HG03342 (cell line): ENCODE results near the gene GNLY.

Experiments used
- ATAC-seq: cut with Tn5 transposase; IDR thresholded peaks from one replicate; pipeline ENCODE4 v1.9.1; 2021; ENCODE audit warnings: mild to moderate bottlenecking, moderate library complexity; ENCODE audit not compliant: unreplicated experiment

GNLY gene

DNA sequence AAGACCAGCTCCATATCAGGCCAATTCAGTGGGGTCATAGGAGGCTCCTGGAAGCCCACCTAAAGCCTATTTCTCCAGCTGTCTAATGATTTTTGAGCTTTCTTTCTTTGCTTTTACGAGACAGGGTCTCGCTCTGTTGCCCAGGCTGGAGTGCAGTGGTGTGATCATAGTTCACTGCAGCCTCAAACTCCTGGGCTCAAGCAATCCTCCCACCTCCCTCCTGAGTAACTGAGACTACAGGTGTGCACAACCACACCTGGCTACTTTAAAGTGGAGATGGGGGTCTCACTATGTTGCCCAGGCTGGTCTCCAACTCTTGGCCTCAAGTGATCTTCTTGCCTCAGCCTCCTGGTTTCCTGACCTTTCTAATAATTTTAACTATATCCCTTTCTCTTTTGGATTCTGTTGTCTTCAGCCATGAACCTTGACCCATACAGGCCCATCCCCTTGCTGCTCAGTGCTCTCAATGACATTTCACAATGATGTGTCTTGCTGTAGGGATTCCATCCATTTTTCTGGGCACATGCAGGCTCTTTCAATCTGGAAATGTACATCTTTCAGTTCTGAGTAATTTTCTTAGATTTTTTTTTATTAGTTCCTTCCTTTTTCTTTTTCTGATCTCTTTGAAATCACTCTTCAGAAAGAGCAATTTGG, 29.7 kb downstream of the GNLY start:
- no peak for ATAC-seq

DNA sequence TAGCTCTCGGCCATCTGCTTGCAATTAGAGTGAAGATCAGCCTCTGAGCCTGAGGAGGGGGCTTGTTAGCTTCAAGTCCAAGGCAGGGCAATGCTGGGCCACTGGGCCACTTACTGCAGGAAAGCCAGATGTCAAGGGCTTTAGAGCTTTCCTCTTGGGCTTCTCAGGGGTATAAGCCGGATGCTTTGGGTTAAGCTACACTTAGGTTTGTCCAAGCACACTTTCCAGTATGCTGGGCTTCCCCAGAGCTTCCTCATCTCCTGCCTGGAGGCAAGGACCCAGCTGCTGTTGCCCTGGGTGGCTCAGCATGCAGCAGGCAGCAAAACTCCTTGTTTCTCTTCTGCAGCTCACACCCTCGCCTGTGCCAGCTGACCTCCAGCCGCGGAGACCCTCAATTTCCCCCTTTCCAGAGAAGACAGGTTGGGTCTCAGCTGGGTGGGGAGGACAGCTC, 30.6 kb downstream of the GNLY start:
- ATAC-seq, result no peak

DNA sequence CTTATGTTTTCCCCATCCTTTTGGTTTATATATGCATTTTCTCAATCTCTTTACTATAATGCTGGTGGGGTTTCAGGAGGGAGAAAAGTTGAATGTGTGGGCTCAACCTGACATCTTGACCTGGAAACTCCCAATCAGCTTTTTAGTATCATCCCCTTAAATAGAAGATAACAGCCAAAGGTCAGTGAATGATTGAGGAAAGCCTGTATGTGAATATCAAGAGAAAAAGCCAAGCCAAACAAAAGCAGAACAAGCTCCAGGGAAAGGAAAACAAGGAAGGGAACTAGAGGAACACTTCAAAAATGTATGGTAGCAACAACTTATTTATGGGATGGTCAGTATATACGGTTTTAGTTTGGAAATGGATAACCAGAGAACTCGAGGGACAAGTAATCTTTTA, 31.3 kb downstream of the GNLY start:
- no peak for ATAC-seq

DNA sequence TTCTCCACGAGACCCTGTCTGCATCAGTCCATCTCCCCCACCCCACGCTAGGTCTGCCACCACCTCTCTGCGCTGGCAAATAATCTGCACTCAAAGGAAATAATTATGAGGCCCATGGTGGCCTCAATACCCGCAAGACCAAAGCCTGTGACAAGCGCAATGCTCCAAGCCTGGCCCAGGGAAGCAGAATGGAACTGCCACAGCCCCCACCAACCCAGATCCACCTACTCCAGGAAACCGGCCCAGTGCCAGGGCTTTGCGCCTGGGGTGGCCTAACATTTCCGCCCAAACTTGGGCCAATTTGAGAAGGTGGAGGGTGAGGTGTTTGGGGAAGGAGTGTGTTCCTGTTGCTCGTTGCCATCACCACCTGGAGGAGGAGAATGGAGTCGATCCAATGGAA, 33.6 kb downstream of the GNLY start:
- no peak for ATAC-seq

DNA sequence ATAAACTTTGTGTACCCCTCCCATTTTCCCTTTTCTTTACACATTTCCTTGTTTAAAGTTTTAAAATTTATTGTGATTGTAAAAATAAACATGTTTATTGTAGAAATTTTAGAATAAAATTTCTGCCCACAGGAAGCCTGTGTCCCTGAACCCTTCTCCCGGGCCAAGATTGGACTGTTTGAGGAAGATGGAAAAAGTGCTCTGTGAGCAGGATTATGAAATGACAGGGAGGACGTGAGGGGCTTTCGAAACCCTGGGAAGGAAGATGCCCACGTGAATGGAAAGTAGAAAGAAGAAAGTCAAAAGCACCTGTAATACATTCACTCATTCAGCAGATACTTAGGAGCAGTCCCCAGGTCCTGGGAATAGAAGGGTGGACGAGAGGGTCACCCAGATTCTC, 34.2 kb downstream of the GNLY start:
- ATAC-seq, result no peak

DNA sequence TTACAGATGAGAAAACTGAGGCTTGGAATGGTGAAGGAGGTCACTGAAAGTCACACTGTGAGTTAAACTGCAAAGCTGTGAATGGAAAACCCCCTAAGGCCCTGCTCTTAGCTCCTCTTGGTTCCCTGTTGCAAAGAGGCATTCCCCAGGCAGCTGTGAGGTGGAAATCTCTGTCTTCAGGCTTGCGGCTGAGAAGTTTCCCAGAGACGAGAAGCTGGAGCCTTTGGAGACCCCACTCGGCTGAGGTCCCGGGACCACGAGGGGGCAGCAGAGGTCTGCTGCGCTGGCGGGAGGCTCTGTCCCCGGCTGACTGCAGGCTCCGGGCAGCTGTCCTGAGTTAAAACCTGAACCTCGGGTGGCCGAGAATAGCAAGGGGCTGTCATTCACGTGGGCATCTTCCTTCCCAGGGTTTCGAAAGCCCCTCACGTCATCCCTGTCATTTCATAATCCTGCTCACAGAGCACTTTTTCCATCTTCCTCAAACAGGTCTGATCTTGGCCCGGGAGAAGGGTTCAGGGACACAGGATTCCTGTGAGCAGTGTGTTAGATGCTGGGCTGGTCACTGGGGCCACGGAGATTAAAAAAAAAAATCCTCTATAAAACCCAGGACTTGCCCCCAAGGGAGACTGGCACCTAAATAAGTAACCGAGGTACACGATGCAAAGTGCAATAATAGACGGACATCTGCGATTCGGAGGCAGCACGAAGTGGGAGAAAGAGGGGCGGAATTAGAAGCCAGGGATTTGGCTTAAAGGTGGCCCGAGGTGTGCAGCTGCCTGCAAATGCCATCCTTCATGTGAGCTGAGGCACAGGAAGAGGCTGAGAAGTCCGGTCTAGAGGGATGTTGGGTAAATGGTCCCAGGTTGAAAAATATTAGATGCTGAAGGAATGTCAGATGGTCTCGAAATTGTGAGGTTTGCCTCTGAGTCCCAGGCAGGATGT, 35.0 kb downstream of the GNLY start:
- ATAC-seq, result no peak

DNA sequence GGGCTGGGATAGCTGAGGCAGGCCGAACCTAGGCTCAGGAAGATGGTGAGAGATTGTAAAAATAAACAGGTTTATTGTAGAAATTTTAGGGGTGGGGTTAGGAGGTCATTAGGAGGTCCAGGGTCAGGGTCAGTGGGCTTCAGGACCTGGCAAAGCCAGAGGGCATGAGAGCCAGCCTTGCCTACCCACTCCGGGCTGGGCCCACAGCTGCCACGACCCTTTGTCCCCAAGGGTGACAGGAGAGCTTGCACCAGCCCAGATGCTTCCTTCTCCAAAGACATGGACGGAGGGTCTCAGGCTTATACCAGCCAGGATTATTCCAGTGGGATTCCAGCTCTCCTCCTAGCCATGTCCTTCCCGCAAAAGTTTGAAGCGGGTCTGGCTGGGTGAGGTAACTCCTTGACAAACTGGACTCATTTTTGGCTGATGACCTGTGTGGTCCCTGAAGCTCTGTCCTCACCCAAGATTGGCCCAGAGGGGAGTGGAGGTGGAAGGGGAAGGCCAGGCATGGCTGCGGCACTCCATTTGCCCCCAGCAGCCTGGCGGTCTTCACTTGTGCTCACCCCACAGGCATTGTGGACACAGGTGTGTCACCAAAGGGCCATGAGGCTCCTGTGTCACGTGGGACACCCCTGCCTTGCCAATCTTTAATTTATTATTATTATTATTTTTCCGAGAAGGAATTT, 35.8 kb downstream of the GNLY start:
- ATAC-seq, result no peak

DNA sequence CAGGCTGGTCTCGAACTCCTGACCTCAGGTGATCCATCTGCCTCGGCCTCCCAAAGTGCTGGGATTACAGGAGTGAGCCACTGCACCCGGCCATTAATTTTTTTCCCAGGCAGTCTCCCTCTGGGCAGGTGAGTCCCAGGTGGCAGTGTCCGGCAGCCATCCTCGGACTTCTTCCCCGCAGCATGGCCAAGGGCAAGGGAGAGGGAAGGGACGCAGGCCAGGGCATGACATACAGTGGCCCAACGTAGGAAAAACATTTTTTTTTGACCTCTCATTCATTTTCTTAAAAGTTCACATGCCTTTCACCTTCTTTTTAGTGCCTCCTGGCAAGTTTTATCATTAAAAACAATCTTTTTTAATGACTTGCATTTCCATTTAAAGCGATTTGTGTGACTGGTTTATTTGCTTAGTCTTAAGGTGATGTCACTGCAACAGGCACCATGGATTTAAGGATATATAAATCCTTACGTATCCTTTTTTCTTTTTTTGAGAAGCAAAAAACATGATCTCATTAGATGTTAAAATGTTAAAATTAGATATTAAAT, 36.6 kb downstream of the GNLY start:
- ATAC-seq, result no peak

DNA sequence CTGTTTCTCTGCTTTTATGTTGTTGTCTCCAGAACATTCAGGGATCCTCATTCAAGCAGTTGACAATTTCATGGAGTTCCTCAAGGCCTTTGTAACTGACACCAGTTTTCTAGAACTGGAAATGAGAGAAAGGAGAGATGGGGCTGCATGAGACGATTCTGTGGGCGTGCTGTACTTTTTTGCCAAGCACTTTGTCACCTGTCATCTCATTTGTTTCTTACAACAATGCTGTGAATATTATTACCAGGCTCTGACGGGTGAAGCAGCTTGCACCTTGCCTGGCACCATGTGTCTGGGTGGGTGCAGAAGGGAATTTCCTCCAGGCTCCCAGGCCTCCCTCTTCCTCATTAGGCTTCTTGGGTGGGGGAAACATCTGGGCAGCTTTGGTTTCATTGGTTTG, 37.4 kb downstream of the GNLY start:
- no peak for ATAC-seq

DNA sequence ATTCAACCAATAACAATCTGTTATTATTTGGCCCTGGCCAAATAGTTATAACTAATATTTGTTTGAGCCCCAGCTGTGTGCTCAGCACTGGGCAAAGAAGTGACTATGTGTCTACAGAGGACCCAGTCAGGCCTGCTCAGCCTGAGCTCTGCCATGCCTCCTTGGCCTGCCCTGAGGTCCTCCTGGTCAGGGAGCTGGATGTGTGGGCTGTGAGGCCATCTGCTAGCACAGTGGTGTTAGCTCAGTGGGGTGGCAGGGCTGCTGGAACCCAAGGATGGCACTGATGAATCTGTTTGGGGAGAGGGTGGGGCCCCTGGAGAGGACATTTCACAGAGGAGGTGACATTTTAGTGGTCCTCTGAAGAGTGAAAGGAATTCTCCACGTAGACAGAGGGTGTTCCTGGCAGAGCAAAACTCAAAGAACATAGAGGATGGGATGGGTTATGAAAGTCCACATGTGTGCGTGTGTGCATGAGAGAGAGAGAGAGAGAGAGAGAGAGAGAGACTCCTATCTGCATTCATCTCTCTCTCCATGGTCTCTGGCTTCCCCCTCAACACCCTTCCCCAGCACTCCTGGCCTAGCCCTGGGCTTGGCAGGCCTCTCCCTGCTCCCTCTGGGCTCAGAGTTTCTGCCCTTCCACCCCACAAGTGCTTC, 38.4 kb downstream of the GNLY start:
- no peak for ATAC-seq

DNA sequence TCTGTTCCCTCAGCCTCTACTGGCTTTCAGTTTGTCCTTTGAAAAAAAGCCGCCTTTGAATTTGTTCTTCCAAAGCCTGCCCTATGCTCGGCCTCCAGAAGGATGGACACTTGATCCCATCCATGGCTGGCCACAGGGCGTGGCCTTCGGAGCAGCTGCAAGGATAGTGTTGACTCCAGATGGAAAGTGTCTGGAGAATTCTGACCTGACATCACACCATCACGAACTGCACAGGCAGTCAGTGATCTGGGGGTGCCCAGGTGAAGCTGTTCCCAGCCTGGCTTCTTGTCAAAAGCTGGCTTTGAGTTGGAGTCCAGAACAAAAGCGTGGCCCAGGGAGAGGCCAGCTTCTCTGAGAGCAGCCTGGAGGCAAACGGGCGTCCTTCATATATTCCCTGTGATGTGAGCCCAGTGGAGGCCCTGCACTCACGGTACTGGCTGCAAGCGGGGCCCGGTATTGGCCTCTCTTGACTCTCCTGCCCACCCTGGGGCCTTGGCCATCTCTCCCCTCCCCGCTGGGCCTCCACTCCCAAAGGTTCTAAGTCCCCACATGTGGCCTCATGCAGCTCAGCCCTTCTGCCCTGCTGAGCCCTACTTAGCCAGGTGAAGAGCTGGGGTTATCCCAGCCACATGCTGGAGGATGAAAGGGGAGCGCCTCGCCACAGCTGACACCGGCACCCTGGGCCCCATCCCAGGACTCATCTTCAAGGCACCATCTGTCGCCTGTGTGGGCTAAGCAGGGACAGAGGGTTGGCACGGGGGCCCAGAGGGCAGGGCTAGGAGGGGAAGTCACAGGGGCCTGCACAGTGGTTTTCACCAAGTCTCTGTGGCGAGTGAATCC, 39.2 kb downstream of the GNLY start:
- no peak for ATAC-seq

DNA sequence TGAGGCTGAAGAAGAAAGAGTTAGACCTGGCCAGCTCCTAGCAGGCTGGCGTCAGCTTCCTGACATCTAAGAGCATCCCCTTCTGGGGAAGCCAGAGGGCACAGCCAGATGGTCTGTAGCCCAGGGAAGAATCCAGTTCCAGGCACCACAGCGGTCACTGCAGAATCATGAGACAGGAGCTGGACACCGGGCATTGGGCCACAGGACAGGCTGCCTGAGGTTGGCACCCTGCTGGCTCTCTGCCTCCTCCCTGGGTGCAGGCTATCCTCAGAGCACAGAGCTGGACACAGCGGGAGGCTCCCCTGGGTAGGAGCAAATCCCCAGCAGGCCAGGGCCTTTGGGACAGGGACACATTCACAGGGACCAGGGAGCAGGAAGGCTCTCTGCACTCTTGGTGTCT, 39.9 kb downstream of the GNLY start:
- no peak for ATAC-seq

DNA sequence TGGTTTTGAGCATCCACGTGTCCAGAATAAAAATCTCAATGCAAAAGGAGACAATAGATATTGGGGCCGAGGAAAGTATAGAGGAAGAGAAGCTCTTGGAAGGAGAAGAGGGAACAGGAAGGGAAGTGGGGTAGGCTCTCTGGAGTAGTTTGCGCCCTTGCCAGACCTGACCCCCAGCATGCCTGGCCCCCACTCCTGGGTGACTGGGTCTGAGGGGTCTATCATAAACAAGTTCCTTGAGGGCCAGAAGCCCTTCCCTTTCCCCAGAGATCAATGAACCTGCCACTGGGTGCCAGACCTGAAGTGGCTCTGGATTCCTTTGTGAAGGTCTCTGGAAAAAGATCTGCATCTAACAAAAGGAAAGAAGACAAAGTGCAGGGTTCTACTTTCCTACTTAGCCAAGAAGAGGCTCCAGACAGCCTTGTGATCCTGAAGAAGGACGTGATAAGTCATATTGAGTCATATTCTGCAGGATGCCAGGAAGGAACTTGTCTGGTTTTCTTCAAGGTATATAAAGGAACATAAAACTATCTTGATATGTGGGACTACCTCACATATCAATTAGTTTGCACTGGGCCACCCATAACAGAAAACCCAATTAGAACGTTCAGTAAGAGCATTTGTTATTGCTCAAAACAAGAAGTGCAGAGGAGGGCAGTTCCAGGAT, 40.9 kb downstream of the GNLY start:
- ATAC-seq, result no peak

DNA sequence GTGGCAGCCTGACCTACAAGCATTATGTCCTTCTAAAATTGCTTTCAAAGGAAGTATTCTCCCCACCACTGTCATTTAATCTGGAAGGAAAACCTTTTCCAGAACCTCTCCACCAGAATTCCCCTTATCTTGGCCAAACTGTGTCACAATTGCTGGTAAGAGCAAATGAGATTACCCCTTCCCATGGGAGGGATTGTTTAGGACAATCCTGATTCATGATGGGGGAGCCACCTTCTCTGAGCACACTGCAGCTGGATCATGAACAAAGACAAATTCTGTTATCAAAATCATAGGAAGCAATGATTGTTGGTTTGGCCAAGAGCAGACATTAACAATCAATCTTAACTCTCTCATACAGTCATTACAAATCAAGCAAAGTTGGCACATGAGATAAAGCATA, 41.5 kb downstream of the GNLY start:
- no peak for ATAC-seq

DNA sequence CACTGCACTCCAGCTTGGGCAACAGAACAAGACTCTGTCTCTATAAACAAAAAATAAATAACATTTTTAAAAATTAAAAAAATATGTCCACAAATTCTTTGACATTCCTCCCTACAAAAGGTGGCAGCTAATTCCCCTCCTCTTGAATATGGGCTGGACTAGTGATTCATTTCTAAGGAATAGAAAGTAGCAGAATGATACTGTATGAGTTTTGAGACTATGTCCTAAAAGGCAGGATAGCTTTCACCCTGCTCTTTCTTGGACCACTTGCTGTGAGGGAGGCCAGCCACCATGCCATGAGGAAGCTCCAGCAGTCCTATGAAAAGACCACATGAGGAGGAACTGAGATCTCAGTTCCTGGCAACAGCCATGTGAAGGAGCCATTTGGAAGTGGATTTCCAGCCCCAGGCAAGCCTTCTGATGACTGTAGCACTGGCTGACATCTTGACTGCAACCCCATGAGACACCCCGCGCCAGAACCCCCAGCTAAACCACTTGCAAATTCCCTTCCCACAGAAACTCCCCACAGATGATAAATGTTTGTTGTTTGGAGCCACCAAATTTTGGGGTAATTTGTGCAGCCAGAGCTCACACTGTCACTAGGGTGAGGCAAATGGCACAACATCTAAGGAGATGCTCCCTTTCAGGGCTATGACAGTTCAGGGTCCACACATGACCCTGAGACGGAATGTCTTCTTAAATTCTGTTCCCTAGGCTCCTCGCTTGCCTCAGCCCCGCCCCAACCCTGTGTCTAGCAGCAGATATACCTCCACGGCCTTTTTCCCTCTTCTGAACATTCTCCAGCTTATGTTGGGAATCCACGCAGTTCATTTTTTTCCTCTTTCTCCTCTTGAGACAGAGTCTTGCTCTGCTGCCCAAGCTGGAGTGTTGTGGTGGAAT, 42.5 kb downstream of the GNLY start:
- ATAC-seq, result no peak

DNA sequence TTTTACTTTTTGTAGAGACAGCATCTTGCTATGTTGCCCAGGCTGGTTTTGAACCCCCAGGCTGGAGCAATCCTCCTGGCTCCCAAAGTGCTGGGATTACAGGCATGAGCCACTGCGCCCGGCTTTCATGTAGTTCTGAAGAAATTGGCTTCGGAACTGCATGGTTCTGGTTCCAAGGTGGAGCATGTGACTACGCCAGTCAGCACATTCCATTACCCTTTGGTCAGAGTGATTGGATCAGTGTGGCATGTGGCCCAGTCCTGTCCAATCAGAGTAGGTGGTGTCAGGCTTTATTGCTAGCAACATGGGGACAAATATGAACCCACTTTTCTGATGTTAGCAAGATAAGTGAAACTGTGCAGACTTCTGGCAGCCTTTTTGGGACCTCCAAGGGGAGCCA, 43.3 kb downstream of the GNLY start:
- ATAC-seq, result no peak

DNA sequence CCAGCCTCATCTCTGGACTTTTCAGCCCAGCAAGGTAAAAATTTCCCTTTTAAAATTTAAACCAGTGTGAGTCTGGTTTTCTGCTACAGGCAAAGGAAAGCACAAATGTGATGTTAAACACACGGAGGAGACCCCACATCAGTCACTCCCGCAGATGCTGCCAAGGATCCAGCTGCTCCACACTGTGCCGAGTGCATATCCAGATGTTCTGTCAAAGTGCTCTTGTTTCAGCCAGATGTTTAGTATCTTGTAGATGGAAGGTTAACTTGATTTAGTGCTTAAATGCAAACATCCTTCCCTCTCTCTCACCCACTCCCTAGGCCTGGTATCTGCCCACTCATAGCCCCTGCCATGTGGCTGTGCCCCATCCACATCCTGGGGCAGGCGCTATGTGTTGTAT, 43.8 kb downstream of the GNLY start:
- no peak for ATAC-seq

DNA sequence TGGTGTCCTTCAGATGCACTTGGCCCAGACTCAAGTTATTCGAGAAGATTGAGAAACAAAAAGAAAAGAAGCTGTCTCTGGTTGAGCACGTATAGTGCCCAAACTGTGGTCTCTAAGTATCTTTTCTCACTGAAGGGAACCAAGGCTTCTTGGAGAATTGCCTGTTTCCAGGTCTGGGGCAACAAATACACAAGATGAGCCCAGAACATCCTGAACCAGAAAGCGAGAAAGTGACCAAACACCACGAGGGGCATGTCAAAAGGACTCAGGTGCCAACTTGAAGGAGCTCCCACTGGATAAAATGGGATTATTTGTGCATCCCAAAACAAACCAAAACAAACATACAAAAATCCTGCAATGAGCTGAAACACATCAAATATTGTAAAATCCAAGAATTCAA, 46.0 kb downstream of the GNLY start:
- ATAC-seq, result no peak
